H9 (cell line): ENCODE results near the gene SLX4IP. TPM values are rescaled to one million over a fixed set of nuclear protein-coding genes. Genes with fewer than 3 reads are reported as not detected.
A peak's percentile ranks its signal among the peaks of the same experiment; 100 is the strongest.

Source experiments
- DNase-seq: peaks from one replicate; pipeline ENCODE4 v3.0.0-alpha.2; 2017
- H2AFZ ChIP-seq: one replicate; pipeline ENCODE4 v1.6.1; 2013; ENCODE audit warnings: mild to moderate bottlenecking, low read length, control low read depth, moderate library complexity
- H2AK5ac ChIP-seq: 2 replicates; pipeline ENCODE4 v1.6.1; 2013; ENCODE audit warnings: low read length, control low read depth, mixed read lengths; ENCODE audit not compliant: insufficient read length
- H2BK120ac ChIP-seq: one replicate; pipeline ENCODE4 v1.6.1; 2013; ENCODE audit warnings: low read depth, mild to moderate bottlenecking, low read length, control low read depth, inconsistent platforms; ENCODE audit not compliant: poor library complexity, severe bottlenecking
- H2BK12ac ChIP-seq: 2 replicates; pipeline ENCODE4 v1.6.1; 2013; ENCODE audit warnings: low read length, control low read depth, mixed read lengths, low read depth; ENCODE audit not compliant: insufficient read length
- H2BK15ac ChIP-seq: 2 replicates; pipeline ENCODE4 v1.6.1; 2013; ENCODE audit warnings: low read depth, low read length, control low read depth
- H2BK20ac ChIP-seq: one replicate; pipeline ENCODE4 v1.6.1; 2013; ENCODE audit warnings: low read depth, mild to moderate bottlenecking, low read length, control low read depth, inconsistent platforms; ENCODE audit not compliant: poor library complexity, severe bottlenecking
- H2BK5ac ChIP-seq: 2 replicates; pipeline ENCODE4 v1.6.1; 2013; ENCODE audit warnings: low read length, control low read depth, mixed read lengths; ENCODE audit not compliant: insufficient read length
- H3K14ac ChIP-seq: 2 replicates; pipeline ENCODE4 v1.6.1; 2013; ENCODE audit warnings: low read length, control low read depth; ENCODE audit not compliant: insufficient read depth
- H3K18ac ChIP-seq: 2 replicates; pipeline ENCODE4 v1.6.1; 2013; ENCODE audit warnings: low read depth, mild to moderate bottlenecking, mixed read lengths, low read length, control low read depth; ENCODE audit not compliant: insufficient read length
- H3K23ac ChIP-seq: 2 replicates; pipeline ENCODE4 v1.6.1; 2013; ENCODE audit warnings: low read length, control low read depth, mixed read lengths, low read depth; ENCODE audit not compliant: insufficient read length
- H3K23me2 ChIP-seq: 2 replicates; pipeline ENCODE4 v1.6.1; 2013; ENCODE audit warnings: low read depth, mild to moderate bottlenecking, mixed read lengths, low read length, control low read depth; ENCODE audit not compliant: insufficient read length, poor library complexity, severe bottlenecking
- H3K27ac ChIP-seq: 2 replicates; pipeline ENCODE4 v1.5.1; 2013; ENCODE audit warnings: low read length, control low read depth, mixed read lengths, low read depth; ENCODE audit not compliant: insufficient read length
- H3K27me3 ChIP-seq: 2 replicates; pipeline ENCODE4 v1.6.1; 2013; ENCODE audit warnings: low read length, control low read depth, inconsistent platforms; ENCODE audit not compliant: insufficient read depth
- H3K4ac ChIP-seq: 2 replicates; pipeline ENCODE4 v1.6.1; 2013; ENCODE audit warnings: low read depth, mild to moderate bottlenecking, control low read depth, inconsistent platforms, low read length, moderate library complexity
- H3K4me1 ChIP-seq: 2 replicates; pipeline ENCODE4 v1.6.1; 2013; ENCODE audit warnings: low read length, control low read depth, inconsistent platforms; ENCODE audit not compliant: insufficient read depth
- H3K4me2 ChIP-seq: 2 replicates; pipeline ENCODE4 v1.6.1; 2013; ENCODE audit warnings: low read length, control low read depth, mixed read lengths; ENCODE audit not compliant: insufficient read length, insufficient read depth
- H3K56ac ChIP-seq: 2 replicates; pipeline ENCODE4 v1.6.1; 2013; ENCODE audit warnings: low read depth, mild to moderate bottlenecking, mixed read lengths, low read length, control low read depth; ENCODE audit not compliant: insufficient read length
- H3K79me1 ChIP-seq: 2 replicates; pipeline ENCODE4 v1.6.1; 2013; ENCODE audit warnings: low read depth, mild to moderate bottlenecking, moderate library complexity, low read length, control low read depth, inconsistent platforms; ENCODE audit not compliant: insufficient read depth, poor library complexity, severe bottlenecking
- H3K79me2 ChIP-seq: 2 replicates; pipeline ENCODE4 v1.6.1; 2013; ENCODE audit warnings: low read length, control low read depth, inconsistent platforms; ENCODE audit not compliant: insufficient read depth
- H3K9ac ChIP-seq: 2 replicates; pipeline ENCODE4 v1.6.1; 2013; ENCODE audit warnings: low read length, control low read depth, mixed read lengths; ENCODE audit not compliant: insufficient read length; ENCODE audit errors: extremely low read depth
- H3K9me3 ChIP-seq: one replicate; pipeline ENCODE4 v1.6.1; 2013; ENCODE audit warnings: low read depth, low read length, inconsistent platforms; ENCODE audit not compliant: control insufficient read depth
- H3T11ph ChIP-seq: one replicate; pipeline ENCODE4 v1.6.1; 2013; ENCODE audit warnings: mild to moderate bottlenecking, low read length, control low read depth, inconsistent platforms
- H4K20me1 ChIP-seq: one replicate; pipeline ENCODE4 v1.6.1; 2013; ENCODE audit not compliant: control insufficient read depth, insufficient read length, insufficient read depth
- H4K5ac ChIP-seq: 2 replicates; pipeline ENCODE4 v1.6.1; 2013; ENCODE audit warnings: low read depth, mild to moderate bottlenecking, mixed read lengths, low read length, control low read depth; ENCODE audit not compliant: insufficient read length
- H4K8ac ChIP-seq: replicated peaks from 2 replicates; pipeline ENCODE4 v1.6.1; 2013; ENCODE audit warnings: low read length, control low read depth, mixed read lengths, low read depth; ENCODE audit not compliant: insufficient read length
- H4K91ac ChIP-seq: 2 replicates; pipeline ENCODE4 v1.6.1; 2013; ENCODE audit warnings: low read depth, mild to moderate bottlenecking, moderate library complexity, mixed read lengths, low read length, control low read depth; ENCODE audit not compliant: insufficient read length
- H3K27ac Mint-ChIP-seq, 3 experiments: 2 replicates in 2 of 3; 3 replicates in 1 of 3; pipeline ENCODE4 v1.8.0; 2020 to 2021; ENCODE audit warnings: mixed read lengths in 3 of 3, mild to moderate bottlenecking in 1 of 3, moderate library complexity in 1 of 3
- H3K27me3 Mint-ChIP-seq: 2 replicates; pipeline ENCODE4 v1.8.0; 2021; ENCODE audit warnings: low read depth, mild to moderate bottlenecking, moderate library complexity, mixed read lengths
- H3K36me3 Mint-ChIP-seq, 3 experiments: 2 replicates in 2 of 3; 3 replicates in 1 of 3; pipeline ENCODE4 v1.8.0; 2020 to 2021; ENCODE audit warnings: low read depth in 3 of 3, mixed read lengths in 3 of 3; ENCODE audit not compliant: insufficient read depth in 1 of 3
- H3K4me1 Mint-ChIP-seq, 2 experiments: 2 replicates each; pipeline ENCODE4 v1.8.0; 2020; ENCODE audit warnings: mixed read lengths in 2 of 2
- H3K4me3 Mint-ChIP-seq, 2 experiments: 2 replicates in 1 of 2; 3 replicates in 1 of 2; pipeline ENCODE4 v1.8.0; 2020 to 2021; ENCODE audit warnings: mild to moderate bottlenecking in 2 of 2, mixed read lengths in 2 of 2, moderate library complexity in 1 of 2
- H3K9me3 Mint-ChIP-seq, 2 experiments: 2 replicates in 1 of 2; 3 replicates in 1 of 2; pipeline ENCODE4 v1.8.0; 2020; ENCODE audit warnings: mild to moderate bottlenecking in 2 of 2, mixed read lengths in 2 of 2, moderate library complexity in 1 of 2
- CTCF ChIP-seq: fragments of 200-600 bp; sonication (generic); conservative IDR thresholded peaks from 3 replicates; pipeline ENCODE4 v1.8.0; 2021; ENCODE audit warnings: antibody characterized with exemption, mild to moderate bottlenecking
- WGBS: extraction: QIAGEN DNeasy Blood & Tissue Kit; methylation state at CpG from one replicate; pipeline ENCODE4 v1.1.7; 2013; ENCODE audit warnings: missing lambda C conversion rate, low lambda C conversion rate, mixed read lengths; ENCODE audit not compliant: insufficient read length; ENCODE audit errors: extremely low coverage; 5-methylcytosine and 5-hydroxymethylcytosine counted together
- total RNA-seq: library from RNA; stranded (reverse); gene quantifications from 2 replicates; pipeline ENCODE4 v1.2.1, GENCODE V29; 2021

SLX4IP gene
- total RNA-seq, 1 experiment from 2014 or later = 7.9 TPM

GRCh38 chr20:10490257-10490656 is 55.2 kb downstream of the SLX4IP start:
- no peaks in the 10 kb centered on the region for H4K20me1 ChIP-seq
- H3K4ac ChIP-seq = no peak overlapping the region
- H3K23ac ChIP-seq = no peak overlapping the region
- no peak for DNase-seq
- no peak overlapping the region for H2BK20ac ChIP-seq
- no peak overlapping the region for H3K14ac ChIP-seq
- no peaks in the 10 kb centered on the region for H3K9me3 ChIP-seq
- no peak overlapping the region for H3K4me2 ChIP-seq
- peak overlapping the region; percentile 68 for H3K27ac ChIP-seq
- H3K27me3 ChIP-seq = no peaks in the 10 kb centered on the region
- no peak overlapping the region for H2BK5ac ChIP-seq
- no peak overlapping the region for H2BK120ac ChIP-seq
- peaks cover 9% of the 10 kb centered on the region; the same call in 1 of the 2 replicates for H3K4me1 ChIP-seq
- H2BK12ac ChIP-seq = no peak overlapping the region
- H3K56ac ChIP-seq = no peak overlapping the region
- no peak overlapping the region for H2AFZ ChIP-seq
- no CpG with 5 or more reads among the region's 2 CpGs for WGBS
- H4K5ac ChIP-seq = no peak overlapping the region
- H3K79me2 ChIP-seq = no peaks in the 10 kb centered on the region
- no peak overlapping the region for H2BK15ac ChIP-seq
- H4K91ac ChIP-seq = no peak overlapping the region
- Mint-ChIP-seq H3K27me3 (no peaks in the 10 kb centered on the region; the same call in 1 of the 2 replicates), H3K27ac (peak overlapping the region; percentile 81 to 96 (median 93)), H3K36me3 (no peaks in the 10 kb centered on the region; a peak in 1 of 7 replicates), H3K9me3 (peaks cover 0 to 5% of the 10 kb centered on the region in 2 experiments; a peak in 1 of 5 replicates), H3K4me3 (peak overlapping the region in 1 of 2 experiments; percentile 46; a peak in 1 of 5 replicates), H3K4me1 (peaks cover 44 to 54% of the 10 kb centered on the region in 2 experiments)
- H3K79me1 ChIP-seq = no peaks in the 10 kb centered on the region
- TF ChIP-seq CTCF = no peak
- no peak overlapping the region for H3T11ph ChIP-seq
- no peak overlapping the region for H4K8ac ChIP-seq
- no peak overlapping the region for H3K18ac ChIP-seq
- H3K9ac ChIP-seq = no peak overlapping the region
- no peaks in the 10 kb centered on the region for H3K23me2 ChIP-seq
- no peak overlapping the region for H2AK5ac ChIP-seq
